Limb (tissue), 2 donors: ENCODE results near the gene NIP7.
A peak's percentile ranks its signal among the peaks of the same experiment; 100 is the strongest.
"Not testable (repeated sequence)": the region's sequence is repeated elsewhere in the genome, so short reads cannot be mapped to it uniquely, and the experiment has no call there.

Source experiments
- DNase-seq, 2 donors: peaks; one replicate each; pipeline ENCODE4 v3.0.0-alpha.2; 2016; ENCODE audit errors: extremely low spot score in 2 of 2

Gene NIP7

GRCh38 chr16:69339289-69340094 lies at the start of gene NIP7, which contains the start of gene COG8:
Gene NIP7, plus strand, starts transcription at chr16:69339772. Its CDS starts 58 bp downstream, at chr16:69339830.
Gene COG8, minus strand, starts transcription at chr16:69339564. Its CDS starts 12 bp downstream, at chr16:69339552.
- DNase-seq = peak; percentile 95 to 99

- not testable (repeated sequence) for DNase-seq
These were observed 47.9 kb upstream of the NIP7 start for GRCh38 chr16:69291657-69292056.

- no peak for DNase-seq
These were observed 46.2 kb upstream of the NIP7 start for GRCh38 chr16:69293401-69293800.

GRCh38 chr16:69294051-69294450 lies 45.5 kb upstream of the NIP7 start:
- no peak for DNase-seq

- DNase-seq = not testable (repeated sequence)
These were observed 42.8 kb upstream of the NIP7 start for GRCh38 chr16:69296771-69297170.

- no peak for DNase-seq
These were observed 41.3 kb upstream of the NIP7 start for GRCh38 chr16:69298261-69298660.

- no peak for DNase-seq
These were observed 38.4 kb upstream of the NIP7 start for GRCh38 chr16:69301187-69301586.

GRCh38 chr16:69301861-69302260 lies 37.7 kb upstream of the NIP7 start:
- DNase-seq = no peak

- DNase-seq = no peak
These were observed 37.3 kb upstream of the NIP7 start for GRCh38 chr16:69302301-69302700.

GRCh38 chr16:69306031-69306430 lies 33.5 kb upstream of the NIP7 start:
- DNase-seq = no peak

- DNase-seq = no peak
These were observed 32.5 kb upstream of the NIP7 start for GRCh38 chr16:69307091-69307490.

- no peak for DNase-seq
These were observed 31.7 kb upstream of the NIP7 start for GRCh38 chr16:69307856-69308255.

GRCh38 chr16:69309316-69309715 lies 30.3 kb upstream of the NIP7 start:
- DNase-seq = no peak

GRCh38 chr16:69310653-69311532 lies 28.7 kb upstream of the NIP7 start, which contains the start of gene VPS4A:
Gene VPS4A, plus strand, starts transcription at chr16:69311350. Its CDS starts 162 bp downstream, at chr16:69311512.
- peak; percentile 98 to 99 for DNase-seq

GRCh38 chr16:69311533-69312387 lies 27.8 kb upstream of the NIP7 start:
- DNase-seq = no peak

GRCh38 chr16:69313469-69313868 lies 26.1 kb upstream of the NIP7 start:
- no peak for DNase-seq

GRCh38 chr16:69314534-69314933 lies 25.0 kb upstream of the NIP7 start:
- DNase-seq = no peak

- no peak for DNase-seq
These were observed 23.9 kb upstream of the NIP7 start for GRCh38 chr16:69315486-69316311.

GRCh38 chr16:69316595-69317034 lies 23.0 kb upstream of the NIP7 start:
- DNase-seq = no peak

GRCh38 chr16:69318177-69318910 lies 21.2 kb upstream of the NIP7 start:
- DNase-seq = no peak
